OCI-LY3 (cell line): ENCODE measurements around the gene SLC35F3.

Experiments
- CTCF ChIP-seq: fragments of 200-600, 300-600 bp; sonication (generic); IDR thresholded peaks from 2 replicates; pipeline ENCODE4 v1.5.1; 2014; ENCODE audit warnings: antibody characterized with exemption, low read length, low read depth
- EZH2phosphoT487 ChIP-seq: fragments of 200-600 bp; shearing (Covaris generic); IDR thresholded peaks from 2 replicates; pipeline ENCODE4 v1.6.1; 2018; ENCODE audit warnings: antibody characterized with exemption, mixed run types, low read depth

GRCh38 chr1:233864578-233864977, 39.9 kb upstream of the SLC35F3 start:
- TF ChIP-seq CTCF (no peak), EZH2phosphoT487 (no peak)
